NCI-H82 treated with DMSO at 0.1 percent for 48 hours (cell line): ENCODE data around the gene ELL.

Source experiments
- DNase-seq: peaks from one replicate; lab custom pipeline; 2025; ENCODE audit not compliant: unreplicated experiment; lab: John Stamatoyannopoulos, UW

Gene ELL

DNA sequence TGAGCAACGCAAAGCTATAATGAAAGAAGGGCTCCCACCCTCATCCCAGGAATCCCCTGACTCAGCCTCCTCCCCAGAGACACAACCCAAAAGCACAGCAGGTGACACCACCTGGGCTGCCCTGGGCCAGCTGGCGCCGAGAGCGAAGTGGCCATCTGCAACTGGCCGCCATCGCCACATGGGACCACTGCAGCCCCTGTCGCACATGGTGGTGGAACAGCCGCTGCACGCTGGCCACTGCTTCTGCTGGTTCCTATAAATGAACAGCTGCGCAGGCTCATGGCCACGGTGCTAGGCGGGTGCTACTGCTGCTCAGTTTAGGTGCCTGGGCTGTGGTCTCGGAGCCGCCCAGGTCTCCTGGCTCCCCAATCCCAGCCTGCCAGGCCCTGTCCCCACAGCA, 72.3 kb downstream of the ELL start:
- DNase-seq, result no peak

DNA sequence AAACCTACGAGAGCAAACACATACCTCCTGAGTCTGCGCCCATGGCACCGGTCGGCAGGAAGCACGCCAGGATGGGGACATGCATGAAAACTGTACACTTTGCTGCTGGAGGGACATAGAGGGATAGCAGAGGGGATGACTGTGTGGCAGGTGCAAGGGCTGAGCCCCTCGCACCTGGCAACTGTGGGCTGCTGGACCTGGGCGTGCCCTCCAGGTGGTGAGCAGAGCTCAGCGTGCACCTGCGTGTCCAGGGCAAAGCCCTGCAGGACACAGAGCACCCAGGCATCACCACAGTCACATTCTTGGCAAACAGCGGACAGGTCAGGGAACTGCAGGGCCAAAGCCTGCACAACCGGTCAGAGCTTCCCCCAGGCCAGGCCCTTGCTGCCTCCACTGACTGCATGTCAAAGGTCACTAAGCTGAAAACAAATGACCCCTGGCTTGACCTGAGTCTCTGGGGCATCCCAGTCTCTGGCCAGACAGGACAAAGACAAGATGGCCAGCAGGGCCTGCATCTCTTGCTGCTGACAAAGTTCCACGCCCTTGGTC, 75.0 kb downstream of the ELL start:
- DNase-seq, result no peak

DNA sequence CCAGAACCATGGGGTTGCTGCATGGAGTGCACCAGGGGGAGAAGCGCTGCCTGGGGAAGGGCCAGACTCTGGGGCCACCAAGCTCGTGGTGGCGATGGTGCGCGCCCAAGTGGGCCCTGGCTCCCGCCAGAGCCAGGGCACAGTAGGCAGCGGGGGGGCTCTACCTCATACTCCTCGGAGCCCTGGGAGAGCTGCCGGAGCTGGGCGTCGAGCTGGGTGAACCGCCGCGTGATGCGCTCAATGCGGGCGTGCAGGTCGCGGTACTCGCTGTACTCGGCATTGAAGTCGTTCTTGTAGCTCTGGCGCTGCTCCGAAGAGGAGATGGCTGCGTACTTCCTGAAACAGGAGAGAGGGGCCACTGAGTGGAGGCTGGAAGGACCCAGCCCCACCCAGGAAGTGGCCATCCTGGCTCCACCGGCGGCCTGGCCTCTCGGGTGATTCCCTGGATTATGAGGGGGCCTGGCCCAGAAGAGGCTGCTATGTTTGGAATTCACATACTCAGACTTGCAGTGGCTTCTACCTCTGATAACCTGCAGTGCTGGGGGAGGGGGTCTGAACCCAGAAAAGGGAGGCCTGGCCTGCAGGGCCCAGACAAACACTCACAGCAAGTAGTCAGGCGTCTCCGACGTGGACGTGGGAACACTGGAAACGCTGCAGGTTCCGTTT, 75.6 kb downstream of the ELL start:
- DNase-seq, result no peak

DNA sequence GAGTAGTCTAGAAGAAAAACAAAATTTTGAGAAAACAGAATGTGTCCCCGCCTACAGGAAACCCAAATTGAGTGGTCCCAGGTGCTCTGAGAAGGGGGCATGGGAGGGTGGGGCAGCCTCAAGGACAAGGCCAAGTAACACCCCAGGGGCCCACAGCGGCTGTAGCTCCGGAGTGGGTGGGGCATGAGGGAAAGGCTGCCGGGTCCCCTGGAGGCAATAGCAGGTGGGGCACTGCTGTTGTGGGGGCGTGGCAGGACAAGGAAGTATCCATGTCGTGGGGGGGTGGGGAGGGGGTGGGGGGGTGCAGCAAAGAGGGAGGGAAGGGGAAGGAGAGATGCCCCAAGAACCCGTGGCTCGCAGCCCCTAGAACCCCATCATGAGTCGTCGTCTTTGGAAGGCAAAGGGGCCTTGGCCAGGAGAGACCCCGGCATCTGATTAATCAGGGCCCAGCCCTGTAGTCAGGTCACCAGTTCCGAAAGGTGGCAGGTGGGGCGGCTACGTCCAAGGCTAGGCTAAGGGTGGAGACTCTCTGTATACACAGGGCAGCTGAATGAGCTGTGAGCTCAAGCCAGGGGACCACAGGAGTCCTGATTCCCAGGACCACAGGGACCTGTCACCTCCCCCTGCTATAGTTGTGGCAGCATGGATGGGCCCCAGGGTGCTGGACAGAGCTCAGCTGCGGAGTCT, 76.5 kb downstream of the ELL start:
- DNase-seq, result no peak

DNA sequence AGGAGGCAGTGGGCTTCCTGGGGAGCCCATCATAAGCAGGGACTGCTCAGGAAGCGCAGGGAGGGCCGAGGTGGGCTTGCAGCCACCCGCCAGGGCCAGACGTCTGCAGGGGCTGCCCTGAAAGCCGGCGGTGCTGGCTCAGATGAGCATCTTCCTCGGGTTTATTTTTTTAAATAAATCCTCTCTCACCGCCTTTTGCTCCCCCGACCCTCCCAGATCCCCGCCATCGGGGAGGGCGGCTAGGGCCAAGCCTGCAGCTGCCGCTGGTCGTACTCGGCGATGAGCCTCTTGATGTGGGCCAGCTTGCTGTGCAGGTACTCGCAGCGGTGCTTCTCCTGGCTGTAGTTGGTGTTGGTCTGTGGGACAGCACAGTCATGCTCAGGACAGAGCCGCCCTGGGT, 77.4 kb downstream of the ELL start:
- no peak for DNase-seq

DNA sequence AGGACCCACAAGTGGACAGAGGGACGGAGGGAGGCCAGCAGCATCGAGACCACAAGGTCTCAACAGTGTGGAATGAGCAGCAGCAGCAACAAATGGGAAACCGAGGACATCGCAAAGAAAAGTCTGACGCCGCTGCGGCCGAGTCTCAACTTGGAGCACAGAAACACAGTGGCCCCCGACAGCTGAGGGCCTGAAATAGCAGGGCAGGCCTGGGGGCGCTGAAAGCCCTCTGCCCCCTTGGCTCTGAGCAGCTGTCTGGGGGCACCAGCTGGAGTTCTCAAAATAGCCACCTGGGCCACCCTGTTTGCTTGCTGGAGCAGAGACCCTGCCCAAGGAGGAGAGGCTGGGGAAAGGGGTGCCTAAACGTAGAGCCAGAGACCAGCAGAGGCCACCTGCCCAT, 78.0 kb downstream of the ELL start:
- no peak for DNase-seq

DNA sequence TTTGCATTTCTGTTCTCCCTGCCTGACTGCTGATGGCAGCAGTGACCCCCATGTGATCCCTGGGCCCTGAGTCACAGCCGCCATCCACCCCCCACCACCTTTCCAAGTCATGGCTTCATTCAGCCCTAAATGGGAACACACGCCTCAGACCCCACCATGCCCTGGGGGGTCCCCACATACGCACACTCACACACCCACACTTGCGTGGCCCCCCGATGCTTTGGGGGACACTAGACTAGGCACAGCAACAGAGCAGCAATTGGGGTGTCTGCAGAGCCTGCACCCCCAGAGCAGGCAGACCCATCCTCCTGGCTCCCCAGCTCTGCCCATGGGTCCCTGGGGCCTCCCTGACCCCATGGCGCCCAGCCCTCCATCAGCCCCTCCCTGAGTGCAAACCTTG, 78.5 kb downstream of the ELL start:
- DNase-seq, result no peak

DNA sequence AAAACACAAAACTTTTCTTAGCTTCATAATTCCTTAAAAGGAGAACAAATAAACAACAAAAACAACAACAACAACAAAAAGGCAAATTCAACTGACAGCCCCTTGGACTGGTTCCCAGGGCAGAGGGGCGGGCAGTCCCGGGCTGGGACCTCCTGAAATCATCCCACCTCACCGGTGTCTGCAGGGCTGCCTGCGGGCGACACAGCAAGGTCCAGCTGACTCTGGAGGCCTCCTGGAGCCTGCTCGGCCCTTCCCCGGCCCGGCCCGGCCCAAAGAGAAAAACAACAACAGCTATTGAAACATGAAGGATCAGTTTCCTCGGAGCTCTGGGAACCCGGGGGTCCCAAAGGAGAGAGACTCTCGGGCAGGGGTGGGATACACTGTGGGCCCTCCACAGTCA, 78.9 kb downstream of the ELL start:
- no peak for DNase-seq

DNA sequence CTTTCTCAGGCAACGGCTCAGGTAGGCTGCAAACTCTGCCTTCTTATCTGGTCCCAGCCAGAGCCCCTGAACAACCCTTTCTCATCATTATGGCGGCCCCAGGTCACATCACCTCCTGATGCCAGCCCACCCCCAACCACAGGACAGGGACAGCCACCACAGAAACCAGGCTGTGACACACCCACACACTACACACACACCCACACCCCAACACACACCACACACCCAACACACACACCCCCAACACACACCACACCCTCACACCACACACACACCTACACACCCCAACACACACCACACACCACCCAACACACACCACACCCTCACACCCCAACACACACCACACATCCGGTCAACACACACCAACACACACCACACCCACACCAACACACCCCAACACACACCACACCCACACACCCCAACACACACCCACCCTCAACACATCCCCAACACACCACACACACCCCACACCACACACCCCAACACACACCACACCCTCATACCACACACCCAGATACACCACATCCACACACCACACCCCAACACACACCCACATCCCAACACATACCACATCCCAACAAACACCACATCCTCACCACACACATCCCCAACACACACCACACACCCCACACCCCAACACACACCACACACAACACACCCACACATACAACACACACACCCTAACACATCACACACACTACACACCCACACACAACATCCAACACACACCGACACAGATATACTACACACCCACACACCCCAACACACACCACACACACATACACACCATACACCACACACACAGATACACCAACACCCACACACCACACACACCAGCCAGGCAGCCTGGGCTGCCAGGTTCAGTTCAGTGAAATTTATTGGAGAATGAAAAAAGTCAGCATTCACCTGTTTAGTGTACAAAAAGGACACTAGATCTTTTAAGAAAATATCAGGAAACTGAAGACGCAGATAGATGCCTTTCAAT, 79.8 kb downstream of the ELL start:
- DNase-seq, result no peak

DNA sequence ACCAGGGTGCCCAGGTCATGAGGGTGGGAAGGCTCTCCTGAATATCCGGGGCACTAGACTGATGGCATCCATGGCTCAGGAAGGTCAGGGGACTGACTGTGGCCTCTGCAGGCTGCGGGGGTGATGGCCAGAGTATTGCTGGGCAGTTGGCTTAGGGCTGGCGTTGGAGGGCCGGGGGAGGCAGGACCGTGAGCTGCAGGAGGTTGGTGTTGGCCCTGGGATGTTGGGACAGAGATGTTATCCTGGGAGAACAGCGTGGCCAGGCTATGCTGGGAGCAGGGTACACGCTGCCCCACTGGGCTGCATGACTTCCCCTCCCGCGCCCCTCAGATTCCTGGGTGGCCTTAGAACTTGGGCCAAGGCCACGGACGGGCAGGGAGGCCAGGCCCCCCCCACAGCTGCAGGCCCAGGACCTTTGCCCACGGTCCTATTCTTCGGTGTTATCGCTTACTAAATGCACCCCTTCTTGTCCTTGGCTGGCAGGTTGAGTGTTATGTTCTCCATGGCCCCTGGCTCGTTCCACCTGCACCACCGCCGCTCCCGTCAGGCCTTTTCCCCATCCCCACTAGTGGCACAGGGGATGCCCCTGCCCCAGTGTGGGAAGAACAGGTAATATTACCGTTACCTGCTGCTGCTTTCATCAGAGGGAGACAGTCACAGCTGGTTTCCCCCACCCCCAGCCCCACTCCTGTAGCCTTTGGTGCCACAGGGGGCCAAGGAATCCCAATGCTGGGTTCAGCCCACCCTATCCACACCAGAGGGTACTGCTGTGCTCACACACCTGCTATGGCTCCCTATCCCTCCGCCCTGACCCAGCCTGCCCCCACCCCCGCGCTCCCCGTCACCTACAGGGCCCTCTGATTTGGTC, 80.7 kb downstream of the ELL start:
- no peak for DNase-seq

DNA sequence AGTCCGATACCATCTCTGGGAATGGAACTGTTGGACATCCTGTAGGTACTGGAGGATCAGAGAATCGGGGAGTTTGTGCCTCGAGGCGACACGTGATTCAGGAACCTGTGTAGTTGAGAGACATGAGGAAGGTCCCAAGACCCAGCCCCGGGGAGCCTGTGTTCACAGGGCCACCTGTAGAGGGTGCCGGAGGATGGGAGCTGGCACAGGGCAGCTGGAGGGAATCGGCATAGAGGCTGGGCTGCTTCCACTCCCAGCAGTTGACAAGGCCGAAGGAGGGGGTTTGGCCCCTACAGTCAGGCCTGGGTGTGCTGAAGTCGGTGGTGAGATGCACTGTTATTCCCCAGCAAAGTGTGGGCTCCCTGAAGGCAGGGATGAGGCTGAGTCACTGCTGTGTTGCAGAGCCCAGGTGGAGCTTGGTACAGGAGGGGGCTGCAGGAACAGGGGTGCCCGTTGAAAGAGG, 81.4 kb downstream of the ELL start:
- DNase-seq, result peak; percentile 27

DNA sequence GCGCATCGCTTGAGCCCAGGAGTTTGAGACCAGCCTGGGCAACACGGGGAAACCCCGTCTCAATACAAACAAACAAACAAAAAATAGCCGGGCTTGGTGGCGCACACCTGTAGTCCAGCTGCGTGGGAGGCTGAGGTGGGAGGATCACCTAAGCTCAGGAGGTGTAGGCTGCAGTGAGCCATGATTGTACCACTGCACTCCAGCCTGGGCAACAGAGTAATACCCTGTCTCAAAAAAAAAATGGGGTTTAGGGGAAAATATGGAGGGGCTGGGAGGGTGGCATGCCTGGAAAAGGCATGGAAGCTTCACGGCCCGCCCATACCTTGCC, 82.0 kb downstream of the ELL start:
- no peak for DNase-seq

DNA sequence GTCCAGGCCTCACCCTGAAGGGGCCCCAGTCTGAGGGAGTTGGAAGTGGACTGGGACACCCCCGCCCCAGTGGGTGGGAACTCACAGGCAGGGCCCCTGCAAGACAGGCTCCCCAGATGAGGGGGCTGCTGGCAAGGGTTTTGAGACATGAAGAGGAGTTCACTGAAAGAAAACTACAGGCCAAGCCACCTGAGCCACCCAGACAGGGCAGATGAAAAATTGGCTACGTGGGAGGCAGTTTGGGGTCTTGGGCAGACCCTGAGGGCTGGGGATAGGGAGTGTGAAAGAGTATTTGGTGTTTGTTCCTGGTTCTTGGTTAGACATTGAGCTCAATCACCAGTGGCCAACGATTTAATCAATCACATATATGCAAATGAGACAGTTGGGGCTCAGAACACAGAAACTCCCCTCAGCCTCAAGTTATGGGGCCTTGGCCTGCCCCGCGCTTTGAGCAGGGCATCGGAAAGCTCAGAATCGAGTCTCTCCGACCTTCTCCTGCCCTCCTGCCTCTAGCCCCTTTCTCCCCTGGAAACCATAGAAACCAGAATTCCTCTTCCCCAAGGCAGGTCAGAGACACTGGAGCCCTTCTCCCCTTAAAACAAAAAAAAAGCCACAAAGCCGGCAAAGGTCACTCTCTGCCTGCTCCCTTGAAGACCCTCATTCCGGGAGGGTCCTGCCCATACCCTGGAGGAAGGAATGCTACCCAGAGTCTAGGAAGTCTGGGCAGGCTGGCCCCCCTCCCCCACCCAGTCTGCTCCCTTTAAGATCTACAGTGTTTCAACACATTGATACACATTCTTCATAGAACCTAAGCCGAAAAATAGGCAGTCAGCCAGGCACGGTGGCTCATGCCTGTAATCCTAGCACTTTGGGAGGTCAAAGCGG, 82.6 kb downstream of the ELL start:
- peak; percentile 82 for DNase-seq

DNA sequence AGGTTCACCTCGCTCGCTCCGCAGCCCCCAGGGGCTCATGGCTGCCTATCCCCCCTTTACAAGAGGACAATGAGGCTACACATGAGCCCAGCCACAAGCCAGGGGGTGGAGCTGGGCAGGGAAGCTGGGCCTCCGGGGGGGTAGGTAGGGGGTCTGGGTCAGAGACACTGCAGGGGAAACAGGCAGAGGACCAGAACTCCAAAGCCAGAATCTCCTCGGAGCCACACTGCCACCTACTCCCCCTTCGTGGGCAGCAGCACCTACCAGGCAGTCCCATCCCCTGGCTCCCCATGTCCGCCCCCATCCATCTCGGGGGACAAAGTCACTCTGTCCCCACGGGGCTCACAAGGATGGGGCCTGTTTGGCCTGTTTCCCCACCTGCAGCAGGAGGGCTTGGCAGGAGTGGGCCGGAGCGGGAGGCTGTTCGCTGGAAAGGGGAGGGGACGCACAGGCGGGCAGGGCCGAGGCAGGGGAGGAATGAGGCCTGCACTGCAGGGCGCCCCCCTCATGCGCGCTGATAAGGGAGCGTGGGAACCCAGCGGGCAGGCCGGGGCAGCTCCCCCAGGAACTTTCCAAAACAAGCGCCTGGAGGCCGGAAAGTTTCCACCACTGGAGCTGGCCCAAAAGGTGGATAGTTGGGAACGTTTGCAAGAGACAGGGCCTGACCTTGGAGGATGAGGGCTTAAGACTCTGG, 83.4 kb downstream of the ELL start:
- no peak for DNase-seq

DNA sequence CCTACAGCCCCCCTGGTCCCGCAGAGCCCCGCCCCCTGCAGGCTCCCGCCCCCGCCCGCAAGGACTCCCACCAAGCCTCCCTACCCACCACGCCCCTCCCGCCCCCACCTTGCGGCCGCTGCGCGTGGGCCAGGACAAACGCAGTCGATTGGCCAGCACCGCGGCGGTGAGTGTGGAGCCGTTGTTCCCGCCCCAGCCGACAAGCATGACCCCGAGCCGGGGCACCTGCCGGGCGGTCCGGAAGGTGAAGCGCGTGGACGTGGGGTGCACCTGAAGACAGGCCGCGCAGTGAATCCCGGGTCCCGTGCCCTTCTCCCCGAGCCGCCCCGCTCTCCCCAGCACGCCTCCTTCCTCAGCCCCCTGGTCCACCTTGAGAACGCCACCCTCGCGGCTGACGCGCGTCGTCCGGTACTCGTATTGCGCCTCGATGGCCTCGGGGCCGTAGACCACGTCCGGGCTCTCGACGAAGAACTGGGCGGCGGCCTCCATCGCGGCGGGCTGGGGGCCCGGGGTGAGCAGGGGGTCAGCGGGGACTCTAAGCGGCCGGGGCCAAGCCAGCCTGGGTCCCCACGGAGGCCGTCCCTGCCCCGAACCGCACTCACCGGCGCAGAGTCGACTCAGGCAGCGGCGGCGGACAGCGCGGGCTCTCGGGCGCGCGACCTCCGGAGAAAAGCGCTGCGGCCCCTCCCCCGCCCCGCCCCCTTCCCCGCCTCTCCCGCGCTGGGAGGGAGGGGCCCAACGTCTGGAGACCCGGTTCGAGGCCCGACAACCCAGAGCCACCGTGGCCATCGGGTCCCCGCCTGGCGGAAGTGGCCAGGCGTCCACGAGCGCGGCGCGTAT, 84.2 kb downstream of the ELL start, which contains the start of gene ISYNA1:
ISYNA1 (minus strand) TSS at position 643 of the 840 bp plus-strand sequence; CDS start at position 489, 154 bp downstream.
- peak; percentile 19 for DNase-seq

DNA sequence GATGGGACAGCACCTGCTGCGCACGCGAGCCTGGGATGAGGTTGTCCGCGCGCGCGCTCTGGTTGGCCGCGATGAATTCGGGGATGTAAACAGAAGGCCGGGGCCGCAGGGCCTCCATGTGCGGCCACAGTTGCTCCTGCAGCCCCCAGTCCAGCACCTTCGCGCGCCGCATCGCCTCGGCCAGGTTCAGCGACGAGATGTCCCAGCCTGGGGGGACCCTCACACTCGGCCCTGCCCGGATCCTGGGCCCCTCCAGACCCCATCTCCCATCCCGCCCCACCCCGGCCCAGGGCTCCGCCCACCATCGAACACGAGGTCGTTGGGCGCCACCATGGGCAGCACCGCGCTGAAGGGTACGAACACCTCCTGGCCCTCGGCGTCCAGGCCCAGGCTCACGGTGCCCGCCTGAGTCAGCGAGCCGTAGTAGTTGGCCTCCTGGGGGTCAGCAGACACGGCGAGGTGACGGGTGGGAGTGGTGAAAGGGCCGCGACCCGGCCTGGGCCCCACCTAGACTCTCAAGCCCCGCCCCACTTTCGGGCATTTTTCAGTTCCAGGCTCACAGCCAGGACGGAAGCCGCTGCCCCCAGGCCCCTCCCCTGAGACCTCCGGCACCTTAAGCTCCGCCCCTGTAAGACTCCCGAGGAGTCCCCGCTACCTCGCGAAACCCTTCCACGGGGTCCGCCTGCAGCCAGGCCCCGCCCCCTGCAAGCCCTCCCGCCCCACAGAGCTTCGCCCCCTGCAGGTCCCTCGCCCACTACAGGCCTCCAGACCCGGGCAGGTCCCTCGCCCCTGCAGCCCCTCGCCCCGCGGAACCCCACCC, 85.0 kb downstream of the ELL start:
- DNase-seq, result peak; percentile 94
